Thymus (tissue), 11 donors: Measurements from ENCODE around the gene CBLN1. TPM values are rescaled to one million over a fixed set of nuclear protein-coding genes. Genes with fewer than 3 reads are reported as not detected.
"Not testable (repeated sequence)": the region's sequence is repeated elsewhere in the genome, so short reads cannot be mapped to it uniquely, and the experiment has no call there.

ENCODE experiments used
- DNase-seq, 9 donors: peaks; one replicate each; pipeline ENCODE4 v3.0.0-alpha.2; 2013; ENCODE audit warnings: low spot score in 9 of 9, low read depth in 6 of 9, missing footprints in 1 of 9
- H3K27ac ChIP-seq, 2 donors: one replicate each; pipeline ENCODE4 v1.5.1; 2013; ENCODE audit warnings: control low read depth in 1 of 2, low read depth in 1 of 2, low read length in 1 of 2, mild to moderate bottlenecking in 1 of 2, moderate library complexity in 1 of 2
- H3K27me3 ChIP-seq, 2 donors: one replicate each; pipeline ENCODE4 v1.5.1; 2013; ENCODE audit warnings: low read length in 1 of 2; ENCODE audit not compliant: control insufficient read depth in 2 of 2, insufficient read depth in 1 of 2
- H3K36me3 ChIP-seq, 2 donors: one replicate each; pipeline ENCODE4 v1.5.1; 2013; ENCODE audit warnings: low read length in 1 of 2, mild to moderate bottlenecking in 1 of 2, moderate library complexity in 1 of 2; ENCODE audit not compliant: control insufficient read depth in 2 of 2, insufficient read depth in 2 of 2
- H3K4me1 ChIP-seq, 2 donors: one replicate each; pipeline ENCODE4 v1.5.1; 2013; ENCODE audit warnings: low read length in 2 of 2; ENCODE audit not compliant: control insufficient read depth in 2 of 2, insufficient read depth in 2 of 2
- H3K4me3 ChIP-seq, 2 donors: one replicate each; pipeline ENCODE4 v1.5.1; 2013; ENCODE audit warnings: low read length in 2 of 2, control low read depth in 1 of 2, mild to moderate bottlenecking in 1 of 2
- H3K9me3 ChIP-seq, 2 donors: one replicate each; pipeline ENCODE4 v1.5.1; 2013; ENCODE audit warnings: low read length in 1 of 2, mild to moderate bottlenecking in 1 of 2; ENCODE audit not compliant: control insufficient read depth in 2 of 2, insufficient read depth in 1 of 2
- WGBS: extraction: QIAGEN DNeasy Blood & Tissue Kit; methylation state at CpG from one replicate; pipeline ENCODE4 v1.1.7; 2013; 5-methylcytosine and 5-hydroxymethylcytosine counted together
- polyA plus RNA-seq: library from polyadenylated mRNA; stranded (reverse); fragments of 200-250 nt; gene quantifications from one replicate; pipeline ENCODE4 v1.2.3, GENCODE V29; 2013
- total RNA-seq: library from RNA; stranded (reverse); fragments of 120-200 nt; gene quantifications from one replicate; pipeline ENCODE4 v1.2.4, GENCODE V29; 2013
- donor health status: healthy.

The CBLN1 gene
- total and polyA plus RNA-seq, 2 donors, result 0.32 to 1.3 TPM

GRCh38 chr16:49250689-49251088 lies 30.9 kb downstream of the CBLN1 start:
- H3K4me1 ChIP-seq, result no peaks in the 10 kb centered on the region
- H3K9me3 ChIP-seq, result no peaks in the 10 kb centered on the region
- no peak for DNase-seq
- H3K27ac ChIP-seq, result no peak overlapping the region
- H3K27me3 ChIP-seq, result no peaks in the 10 kb centered on the region
- H3K36me3 ChIP-seq, result no peaks in the 10 kb centered on the region
- H3K4me3 ChIP-seq, result no peak overlapping the region
- 67% methylated on average over 1 of the region's 1 CpG for WGBS

- Histone ChIP-seq H3K36me3 (no peaks in the 10 kb centered on the region), H3K27ac (no peak overlapping the region), H3K4me1 (no peaks in the 10 kb centered on the region), H3K9me3 (no peaks in the 10 kb centered on the region), H3K4me3 (no peak overlapping the region), H3K27me3 (no peaks in the 10 kb centered on the region)
- no peak for DNase-seq
- 90% methylated on average over 1 of the region's 1 CpG for whole genome bisulfite sequencing
Measured at GRCh38 chr16:49248227-49248626, 33.4 kb downstream of the CBLN1 start.

GRCh38 chr16:49236216-49236615 lies 45.4 kb downstream of the CBLN1 start:
- no peak for DNase-seq
- no peak overlapping the region for H3K27ac ChIP-seq
- no peaks in the 10 kb centered on the region for H3K9me3 ChIP-seq
- WGBS, result 81% methylated on average over 4 of the region's 4 CpGs
- no peak overlapping the region for H3K4me3 ChIP-seq
- no peaks in the 10 kb centered on the region for H3K27me3 ChIP-seq
- no peaks in the 10 kb centered on the region for H3K36me3 ChIP-seq
- H3K4me1 ChIP-seq, result no peaks in the 10 kb centered on the region

DNA sequence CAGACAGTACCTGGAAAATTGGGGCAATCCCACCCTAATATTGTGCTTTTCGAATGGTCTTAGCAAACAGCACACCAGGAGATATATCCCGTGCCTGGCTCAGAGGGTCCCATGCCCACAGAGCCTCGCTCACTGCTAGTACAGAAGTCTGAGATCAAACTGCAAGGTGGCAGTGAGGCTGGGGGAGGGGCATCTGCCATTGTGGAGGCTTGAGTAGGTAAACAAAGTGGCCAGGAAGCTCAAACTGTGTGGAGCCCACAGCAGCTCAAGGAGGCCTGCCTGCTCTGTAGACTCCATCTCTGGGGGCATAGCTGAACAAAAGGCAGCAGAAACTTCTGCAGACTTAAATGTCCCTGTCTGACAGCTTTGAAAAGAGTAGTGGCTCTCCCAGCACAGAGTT lies 53.3 kb downstream of the CBLN1 start:
- H3K27me3 ChIP-seq, H3K4me3 ChIP-seq, H3K9me3 ChIP-seq, DNase-seq, H3K4me1 ChIP-seq, H3K27ac ChIP-seq, H3K36me3 ChIP-seq: not testable (repeated sequence)
- WGBS, result 85% methylated on average over 3 of the region's 3 CpGs

Other genes with a start within 250 kb of the CBLN1 start
- not detected for gene C16orf78, start 92.0 kb upstream of the CBLN1 start, total RNA-seq
- not detected for gene C16orf78, start 92.0 kb upstream of the CBLN1 start, polyA plus RNA-seq